IMR-90 (cell line): ENCODE results near the gene MELTF. TPM values are rescaled to one million over a fixed set of nuclear protein-coding genes. Genes with fewer than 3 reads are reported as not detected.

Experiments
- ATAC-seq: fragments of 200-7000 bp; cut with Tn5 transposase; 2 replicates; pipeline ENCODE4 v1.9.1; 2020; ENCODE audit warnings: low read depth, mild to moderate bottlenecking, moderate library complexity
- BruUV-seq: library from RNA; stranded (reverse); fragments of 400-500 nt; replicated peaks from 2 replicates; lab custom pipeline; 2021; lab: Mats Ljungman, UMichigan
- CTCF ChIA-PET: fragments of 300-600 bp; formaldehyde crosslinking; extraction: SDS; loops from one replicate; lab custom pipeline; 2021; ENCODE audit warnings: antibody characterized with exemption; lab: Yijun Ruan, JAX
- POLR2A ChIA-PET: fragments of 300-600 bp; sonication (Branson Sonifier 250); formaldehyde crosslinking; loops from one replicate; lab custom pipeline; 2022; ENCODE audit warnings: antibody characterized with exemption; ENCODE audit not compliant: unreplicated experiment; lab: Charles Lee
- DNase-seq: peaks from one replicate; pipeline ENCODE4 v3.0.0; 2013
- H2AFZ ChIP-seq: replicated peaks from 2 replicates; pipeline ENCODE3; 2013; ENCODE audit warnings: low read length, mild to moderate bottlenecking; ENCODE audit not compliant: poor library complexity
- H2AK5ac ChIP-seq: 2 replicates; pipeline ENCODE4 v1.6.1; 2013; ENCODE audit warnings: low read depth, low read length, inconsistent platforms
- H2AK9ac ChIP-seq: replicated peaks from 2 replicates; pipeline ENCODE3; 2013; ENCODE audit warnings: mild to moderate bottlenecking, low read depth, low read length, moderate library complexity; ENCODE audit not compliant: poor library complexity
- H2BK120ac ChIP-seq: 2 replicates; pipeline ENCODE4 v1.6.1; 2013; ENCODE audit warnings: low read depth, low read length, inconsistent platforms
- H2BK15ac ChIP-seq: 3 replicates; pipeline ENCODE4 v1.6.1; 2013; ENCODE audit warnings: low read depth, low read length, inconsistent platforms
- H2BK20ac ChIP-seq: 2 replicates; pipeline ENCODE4 v1.6.1; 2013; ENCODE audit warnings: low read depth, mild to moderate bottlenecking, inconsistent platforms, low read length, moderate library complexity
- H2BK5ac ChIP-seq: 2 replicates; pipeline ENCODE4 v1.6.1; 2013; ENCODE audit warnings: mild to moderate bottlenecking, low read depth, low read length, inconsistent platforms; ENCODE audit not compliant: poor library complexity, severe bottlenecking
- H3K14ac ChIP-seq: replicated peaks from 2 replicates; pipeline ENCODE4 v1.6.1; 2013; ENCODE audit warnings: low read depth, low read length, inconsistent platforms
- H3K18ac ChIP-seq: 2 replicates; pipeline ENCODE4 v1.6.1; 2013; ENCODE audit warnings: low read depth, low read length, control low read depth
- H3K23ac ChIP-seq: 2 replicates; pipeline ENCODE4 v1.6.1; 2013; ENCODE audit warnings: low read depth, low read length, inconsistent platforms
- H3K27ac ChIP-seq: 2 replicates; pipeline ENCODE4 v1.5.1; 2013; ENCODE audit warnings: mild to moderate bottlenecking, control low read depth, low read length; ENCODE audit not compliant: insufficient read depth
- H3K27me3 ChIP-seq: 2 replicates; pipeline ENCODE4 v1.6.1; 2013; ENCODE audit warnings: low read length; ENCODE audit not compliant: control insufficient read depth, insufficient read depth
- H3K36me3 ChIP-seq: 2 replicates; pipeline ENCODE4 v1.6.1; 2013; ENCODE audit warnings: low read length, mixed read lengths; ENCODE audit not compliant: control insufficient read depth, insufficient read depth
- H3K4ac ChIP-seq: 2 replicates; pipeline ENCODE4 v1.6.1; 2013; ENCODE audit warnings: low read depth, low read length, inconsistent platforms
- H3K4me1 ChIP-seq: 2 replicates; pipeline ENCODE4 v1.6.1; 2013; ENCODE audit warnings: low read length, mixed read lengths; ENCODE audit not compliant: control insufficient read depth, insufficient read depth
- H3K4me2 ChIP-seq: 2 replicates; pipeline ENCODE4 v1.6.1; 2013; ENCODE audit warnings: low read depth, mild to moderate bottlenecking, control low read depth, low read length, moderate library complexity
- H3K4me3 ChIP-seq: 2 replicates; pipeline ENCODE4 v1.5.1; 2013; ENCODE audit warnings: low read depth, mild to moderate bottlenecking, control low read depth, low read length, moderate library complexity; ENCODE audit not compliant: insufficient read depth
- H3K56ac ChIP-seq: 2 replicates; pipeline ENCODE4 v1.6.1; 2013; ENCODE audit warnings: low read length, inconsistent platforms; ENCODE audit not compliant: insufficient read depth; ENCODE audit errors: extremely low read depth
- H3K79me1 ChIP-seq, 2 experiments: 2 replicates each; pipeline ENCODE4 v1.6.1; 2013; ENCODE audit warnings: low read length in 2 of 2, inconsistent platforms in 1 of 2, low read depth in 1 of 2
- H3K9ac ChIP-seq: 2 replicates; pipeline ENCODE4 v1.6.1; 2013; ENCODE audit warnings: low read depth, low read length, control low read depth
- H3K9me1 ChIP-seq: 2 replicates; pipeline ENCODE4 v1.6.1; 2013; ENCODE audit warnings: low read length, inconsistent platforms; ENCODE audit not compliant: insufficient read depth
- H3K9me3 ChIP-seq: 2 replicates; pipeline ENCODE4 v1.6.1; 2013; ENCODE audit warnings: low read length; ENCODE audit not compliant: control insufficient read depth, insufficient read depth
- H4K20me1 ChIP-seq: 2 replicates; pipeline ENCODE4 v1.6.1; 2013; ENCODE audit warnings: low read length, inconsistent platforms; ENCODE audit not compliant: insufficient read depth
- H4K5ac ChIP-seq: 2 replicates; pipeline ENCODE4 v1.6.1; 2013; ENCODE audit warnings: mild to moderate bottlenecking, low read depth, low read length, control low read depth
- H4K8ac ChIP-seq, 2 experiments: 2 replicates each; pipeline ENCODE4 v1.6.1; 2013; ENCODE audit warnings: low read depth in 2 of 2, low read length in 2 of 2, control low read depth in 1 of 2, inconsistent platforms in 1 of 2
- H4K91ac ChIP-seq: 2 replicates; pipeline ENCODE4 v1.6.1; 2013; ENCODE audit warnings: low read depth, low read length, inconsistent platforms; ENCODE audit not compliant: insufficient read depth
- BHLHE40 ChIP-seq: fragments of 150-350 bp; IDR thresholded peaks from 2 replicates; pipeline ENCODE4 v1.6.1; 2016; ENCODE audit warnings: mild to moderate bottlenecking, low read depth, low read length
- CEBPB ChIP-seq: IDR thresholded peaks from 2 replicates; pipeline ENCODE4 v1.6.1; 2012; ENCODE audit warnings: low read depth, low read length, improper control_type of control experiment
- CTCF ChIP-seq: conservative IDR thresholded peaks from 2 replicates; pipeline ENCODE4 v1.5.1; 2012; ENCODE audit warnings: mild to moderate bottlenecking, low read depth, low read length, improper control_type of control experiment
- FOS ChIP-seq: fragments of 150-350 bp; IDR thresholded peaks from 2 replicates; pipeline ENCODE4 v1.6.1; 2016; ENCODE audit warnings: low read depth, low read length
- MAFK ChIP-seq: IDR thresholded peaks from 2 replicates; pipeline ENCODE4 v1.6.1; 2012; ENCODE audit warnings: low read depth, low read length, improper control_type of control experiment
- NFE2L2 ChIP-seq: fragments of 150-350 bp; IDR thresholded peaks from 2 replicates; pipeline ENCODE4 v1.6.1; 2016; ENCODE audit warnings: low read depth, mild to moderate bottlenecking, low read length
- RAD21 ChIP-seq: IDR thresholded peaks from 2 replicates; pipeline ENCODE4 v1.6.1; 2012; ENCODE audit warnings: low read length, improper control_type of control experiment
- RCOR1 ChIP-seq: IDR thresholded peaks from 2 replicates; pipeline ENCODE4 v1.6.1; 2012; ENCODE audit warnings: mild to moderate bottlenecking, low read length, improper control_type of control experiment; ENCODE audit not compliant: insufficient replicate concordance
- RFX5 ChIP-seq: IDR thresholded peaks from 2 replicates; pipeline ENCODE4 v1.8.0; 2012; ENCODE audit warnings: low read depth, mild to moderate bottlenecking, low read length, moderate library complexity
- WGBS, 2 experiments: methylation state at CpG; one replicate each; pipeline versions ENCODE4 v1.1.5 to v1.1.7; 2013; ENCODE audit warnings: missing lambda C conversion rate in 2 of 2; ENCODE audit not compliant: insufficient read length in 1 of 2; ENCODE audit errors: extremely low coverage in 2 of 2; 5-methylcytosine and 5-hydroxymethylcytosine counted together
- dilution Hi-C: fragments of 300-500 bp; cut with HindIII; formaldehyde crosslinking; loops from one replicate; pipeline ENCODE4 v1.14.3; 2018; ENCODE audit warnings: low sequenced_read_pairs; ENCODE audit not compliant: unreplicated experiment
- in situ Hi-C: fragments of 300-500 bp; cut with MboI; formaldehyde crosslinking; loops from 3 replicates; pipeline ENCODE4 v1.14.3; 2019; ENCODE audit warnings: low sequenced_read_pairs, inconsistent platforms, mixed read lengths
- intact Hi-C: fragments of 100-400 bp; cut with micrococcal nuclease; formaldehyde crosslinking; loops from 2 replicates; pipeline ENCODE4 v1.10.0; 2022
- polyA plus RNA-seq, 3 experiments: library from polyadenylated mRNA; depleted of rRNA; stranded (reverse); fragments of >200 nt; gene quantifications; 2 replicates each; pipeline ENCODE4 v1.2.3, GENCODE V29; 2012; ENCODE audit warnings: low replicate concordance in 1 of 3
- total RNA-seq: library from RNA; depleted of rRNA; stranded (reverse); fragments of >200 nt; gene quantifications from 2 replicates; pipeline ENCODE4 v1.2.3, GENCODE V29; 2012
- TF ChIP-seq, protein P1 (sequence below): fragments of 150-350 bp; IDR thresholded peaks from 2 replicates; pipeline ENCODE4 v1.6.1; 2017; ENCODE audit warnings: mild to moderate bottlenecking, antibody characterized with exemption, low read length, low read depth
- TF ChIP-seq, protein P2 (sequence below): fragments of 150-350 bp; IDR thresholded peaks from 2 replicates; pipeline ENCODE4 v1.6.1; 2016; ENCODE audit warnings: low read depth, mild to moderate bottlenecking, low read length, moderate library complexity, borderline replicate concordance

The MELTF gene
- total and polyA plus RNA-seq, 2 of the 4 experiments (the other 2 are of a cell fraction): 0.18 to 0.50 TPM

- Histone ChIP-seq H4K91ac (no peak overlapping the region), H3K9me1 (no peaks in the 10 kb centered on the region), H2AFZ (peak overlapping the region; percentile 58), H4K8ac (no peak overlapping the region), H3K36me3 (no peaks in the 10 kb centered on the region), H2AK9ac (no peak overlapping the region), H3K4me3 (no peak overlapping the region), H3K9ac (no peak overlapping the region), H3K79me1 (no peaks in the 10 kb centered on the region), H2BK120ac (no peak overlapping the region), H3K27ac (no peak overlapping the region), H4K20me1 (no peaks in the 10 kb centered on the region), H2BK5ac (no peak overlapping the region), H4K5ac (no peak overlapping the region), H3K4ac (no peak overlapping the region), H3K4me1 (no peaks in the 10 kb centered on the region), H3K14ac (no peak overlapping the region), H3K23ac (no peak overlapping the region), H3K27me3 (peaks cover 61% of the 10 kb centered on the region), H2BK15ac (no peak overlapping the region), H3K4me2 (no peak overlapping the region), H2AK5ac (no peak overlapping the region), H3K56ac (no peak overlapping the region), H2BK20ac (no peak overlapping the region), H3K9me3 (no peaks in the 10 kb centered on the region), H3K18ac (no peak overlapping the region)
- 59% methylated on average over 6 of the region's 27 CpGs; no CpG with 5 or more reads in 1 of the 2 experiments for WGBS, 2 experiments
- dilution Hi-C loops: no loop called here
- DNase-seq (no peak), ATAC-seq (no peak)
- intact Hi-C loops: no loop called here
- in situ Hi-C loops: no loop called here
- ChIA-PET POLR2A (no interaction called here), CTCF (no interaction called here)
- no TSS peak for BruUV-seq
- TF ChIP-seq BHLHE40 (no peak), RFX5 (no peak), CTCF (no peak), MAFK (no peak), CEBPB (no peak), RAD21 (no peak), NFE2L2 (no peak), RCOR1 (no peak), FOS (no peak)
- TF ChIP-seq, protein P1, sequence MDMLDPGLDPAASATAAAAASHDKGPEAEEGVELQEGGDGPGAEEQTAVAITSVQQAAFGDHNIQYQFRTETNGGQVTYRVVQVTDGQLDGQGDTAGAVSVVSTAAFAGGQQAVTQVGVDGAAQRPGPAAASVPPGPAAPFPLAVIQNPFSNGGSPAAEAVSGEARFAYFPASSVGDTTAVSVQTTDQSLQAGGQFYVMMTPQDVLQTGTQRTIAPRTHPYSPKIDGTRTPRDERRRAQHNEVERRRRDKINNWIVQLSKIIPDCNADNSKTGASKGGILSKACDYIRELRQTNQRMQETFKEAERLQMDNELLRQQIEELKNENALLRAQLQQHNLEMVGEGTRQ: no peak
- TF ChIP-seq, protein P2, sequence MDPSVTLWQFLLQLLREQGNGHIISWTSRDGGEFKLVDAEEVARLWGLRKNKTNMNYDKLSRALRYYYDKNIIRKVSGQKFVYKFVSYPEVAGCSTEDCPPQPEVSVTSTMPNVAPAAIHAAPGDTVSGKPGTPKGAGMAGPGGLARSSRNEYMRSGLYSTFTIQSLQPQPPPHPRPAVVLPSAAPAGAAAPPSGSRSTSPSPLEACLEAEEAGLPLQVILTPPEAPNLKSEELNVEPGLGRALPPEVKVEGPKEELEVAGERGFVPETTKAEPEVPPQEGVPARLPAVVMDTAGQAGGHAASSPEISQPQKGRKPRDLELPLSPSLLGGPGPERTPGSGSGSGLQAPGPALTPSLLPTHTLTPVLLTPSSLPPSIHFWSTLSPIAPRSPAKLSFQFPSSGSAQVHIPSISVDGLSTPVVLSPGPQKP: no peak
Measured at GRCh38 chr3:197023241-197023997, 6.2 kb downstream of the MELTF start.
